Measurements from ENCODE around the gene TBX1.

TBX1 gene

GRCh38 chr22:19738664-19739447 lies 21.7 kb upstream of the TBX1 start:
- DNase-seq = no peak

- DNase-seq = no peak
Measured at GRCh38 chr22:19739448-19739895, 21.1 kb upstream of the TBX1 start.

- DNase-seq = no peak
Measured at GRCh38 chr22:19739911-19740449, 20.6 kb upstream of the TBX1 start.

- DNase-seq = no peak
Measured at GRCh38 chr22:19740586-19740985, 20.0 kb upstream of the TBX1 start.

- DNase-seq = no peak
Measured at GRCh38 chr22:19741053-19741452, 19.5 kb upstream of the TBX1 start.

- peak in 3 of 14 donors; percentile 14 to 22 (median 15) for DNase-seq
Measured at GRCh38 chr22:19742160-19743066, 18.2 kb upstream of the TBX1 start.

- no peak for DNase-seq
Measured at GRCh38 chr22:19743081-19743480, 17.5 kb upstream of the TBX1 start.

GRCh38 chr22:19743651-19744050 lies 16.9 kb upstream of the TBX1 start:
- DNase-seq = no peak

GRCh38 chr22:19744350-19745006 lies 16.1 kb upstream of the TBX1 start:
- no peak for DNase-seq

- no peak for DNase-seq
Measured at GRCh38 chr22:19745155-19746101, 15.2 kb upstream of the TBX1 start.

- DNase-seq = no peak
Measured at GRCh38 chr22:19746726-19747125, 13.9 kb upstream of the TBX1 start.

GRCh38 chr22:19747551-19747950 lies 13.0 kb upstream of the TBX1 start:
- no peak for DNase-seq

- DNase-seq = no peak
Measured at GRCh38 chr22:19748139-19748538, 12.4 kb upstream of the TBX1 start.

GRCh38 chr22:19748991-19749664 lies 11.4 kb upstream of the TBX1 start:
- no peak for DNase-seq

GRCh38 chr22:19749876-19750275 lies 10.7 kb upstream of the TBX1 start:
- no peak for DNase-seq

GRCh38 chr22:19750507-19751490 lies 9.8 kb upstream of the TBX1 start:
- no peak for DNase-seq

GRCh38 chr22:19751497-19752245 lies 8.9 kb upstream of the TBX1 start:
- no peak for DNase-seq

- no peak for DNase-seq
Measured at GRCh38 chr22:19753090-19753842, 7.3 kb upstream of the TBX1 start.

Data from C1 segment of cervical spinal cord (tissue), 14 donors.